Activated T-cell treated with anti-CD3 and anti-CD28 coated beads, Interleukin-2, amount 50 U/mL, for 24 hours (primary cell): ENCODE data around the gene CGB5.
"Not testable (repeated sequence)": the region's sequence is repeated elsewhere in the genome, so short reads cannot be mapped to it uniquely, and the experiment has no call there.

Experiments
- DNase-seq: peaks from one replicate; pipeline ENCODE4 v3.0.0-alpha.2; 2020
- H3K27ac Mint-ChIP-seq: 2 replicates; pipeline ENCODE4 v1.8.0; 2020; ENCODE audit warnings: mild to moderate bottlenecking, mixed read lengths
- H3K27me3 Mint-ChIP-seq: 2 replicates; pipeline ENCODE4 v1.8.0; 2020; ENCODE audit warnings: mixed read lengths
- H3K36me3 Mint-ChIP-seq: 2 replicates; pipeline ENCODE4 v1.8.0; 2020; ENCODE audit warnings: low read depth, mixed read lengths
- H3K4me1 Mint-ChIP-seq: 2 replicates; pipeline ENCODE4 v1.8.0; 2020; ENCODE audit warnings: low read depth, mixed read lengths
- H3K4me3 Mint-ChIP-seq: 2 replicates; pipeline ENCODE4 v1.8.0; 2020; ENCODE audit warnings: mild to moderate bottlenecking, moderate library complexity, mixed read lengths
- H3K9me3 Mint-ChIP-seq: 2 replicates; pipeline ENCODE4 v1.8.0; 2020; ENCODE audit warnings: mixed read lengths

The CGB5 gene

GRCh38 chr19:49043548-49043947 is at the start of gene CGB5:
TSS of gene CGB5 (plus strand) at chr19:49043848. CDS start at chr19:49044210, 362 bp downstream.
- H3K4me3 Mint-ChIP-seq, H3K9me3 Mint-ChIP-seq, H3K27me3 Mint-ChIP-seq, H3K27ac Mint-ChIP-seq, DNase-seq, H3K36me3 Mint-ChIP-seq, H3K4me1 Mint-ChIP-seq: not testable (repeated sequence)

GRCh38 chr19:48994035-48994386 is 49.6 kb upstream of the CGB5 start:
- Mint-ChIP-seq H3K27me3 (no peaks in the 10 kb centered on the region), H3K27ac (peak overlapping the region; percentile 98), H3K9me3 (no peaks in the 10 kb centered on the region), H3K36me3 (peaks cover 58% of the 10 kb centered on the region), H3K4me1 (peaks cover 54% of the 10 kb centered on the region), H3K4me3 (peak overlapping the region; percentile 99)
- DNase-seq = no peak

- peaks cover 68% of the 10 kb centered on the region for H3K36me3 Mint-ChIP-seq
- H3K27me3 Mint-ChIP-seq = no peaks in the 10 kb centered on the region
- no peak overlapping the region for H3K4me3 Mint-ChIP-seq
- no peaks in the 10 kb centered on the region for H3K9me3 Mint-ChIP-seq
- DNase-seq = peak; percentile 58
- peak overlapping the region; percentile 9 for H3K27ac Mint-ChIP-seq
- H3K4me1 Mint-ChIP-seq = peaks cover 43% of the 10 kb centered on the region
Measured at GRCh38 chr19:48997972-48998371, 45.7 kb upstream of the CGB5 start.

GRCh38 chr19:48999481-49000325 is 43.9 kb upstream of the CGB5 start:
- Mint-ChIP-seq H3K27me3 (no peaks in the 10 kb centered on the region), H3K9me3 (no peaks in the 10 kb centered on the region), H3K27ac (peak overlapping the region; percentile 61), H3K4me1 (peaks cover 35% of the 10 kb centered on the region), H3K4me3 (no peak overlapping the region), H3K36me3 (peaks cover 75% of the 10 kb centered on the region)
- DNase-seq = peak; percentile 79

DNA sequence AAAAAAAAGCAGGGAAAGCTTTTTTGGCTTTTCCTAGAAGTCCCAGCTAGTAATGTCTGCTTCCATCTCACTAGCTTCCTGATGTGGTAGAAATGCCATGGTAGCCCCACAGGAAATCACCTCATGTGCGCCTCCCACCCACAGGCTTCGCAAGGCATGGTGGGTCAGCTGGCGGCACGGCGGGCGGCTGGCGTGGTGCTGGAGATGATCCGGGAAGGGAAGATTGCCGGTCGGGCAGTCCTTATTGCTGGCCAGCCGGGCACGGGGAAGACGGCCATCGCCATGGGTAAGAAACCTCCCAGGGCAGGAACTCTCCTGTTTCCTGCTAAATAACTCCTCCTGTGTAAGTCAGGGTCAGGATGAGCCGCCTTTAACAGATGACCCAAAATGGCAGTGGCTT is 39.5 kb upstream of the CGB5 start:
- no peak for DNase-seq
- Mint-ChIP-seq H3K27ac (no peak overlapping the region), H3K4me3 (no peak overlapping the region), H3K27me3 (no peaks in the 10 kb centered on the region), H3K9me3 (no peaks in the 10 kb centered on the region), H3K36me3 (peaks cover 81% of the 10 kb centered on the region), H3K4me1 (peaks cover 9% of the 10 kb centered on the region)

DNA sequence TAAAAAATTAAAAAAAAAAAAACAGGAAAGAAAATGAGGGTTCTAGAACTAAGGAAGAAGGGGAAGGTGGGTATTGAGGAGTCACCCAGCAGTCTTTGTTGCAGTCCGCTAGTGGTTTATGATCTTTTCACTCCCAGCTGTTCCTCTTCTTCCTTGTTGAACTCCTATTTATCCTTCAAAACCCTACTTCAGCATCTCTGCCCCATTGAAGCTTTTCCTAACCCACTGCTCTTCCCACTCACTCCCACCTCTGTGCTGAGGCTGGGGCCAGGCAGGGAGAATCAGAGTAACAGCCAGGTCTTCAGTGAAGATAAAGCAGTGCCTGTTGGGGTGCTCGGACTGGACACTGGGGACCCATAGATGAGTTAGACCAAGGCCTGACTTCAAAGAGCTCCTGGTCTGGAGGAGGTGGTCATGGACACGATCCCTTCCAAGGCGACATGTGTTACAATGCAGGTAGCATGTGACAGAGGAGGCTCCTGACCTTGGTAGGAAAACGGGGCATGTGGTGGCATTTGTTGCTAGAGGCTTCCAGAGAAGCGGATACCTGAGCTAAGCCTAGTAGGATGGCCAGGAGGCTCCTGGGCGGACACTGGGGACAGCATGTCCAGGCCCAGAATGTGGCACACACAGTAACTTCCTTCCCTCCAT is 38.6 kb upstream of the CGB5 start:
- Mint-ChIP-seq H3K36me3 (peaks cover 81% of the 10 kb centered on the region), H3K27me3 (no peaks in the 10 kb centered on the region), H3K27ac (peak overlapping the region; percentile 31), H3K4me3 (no peak overlapping the region), H3K9me3 (no peaks in the 10 kb centered on the region), H3K4me1 (no peaks in the 10 kb centered on the region)
- no peak for DNase-seq

DNA sequence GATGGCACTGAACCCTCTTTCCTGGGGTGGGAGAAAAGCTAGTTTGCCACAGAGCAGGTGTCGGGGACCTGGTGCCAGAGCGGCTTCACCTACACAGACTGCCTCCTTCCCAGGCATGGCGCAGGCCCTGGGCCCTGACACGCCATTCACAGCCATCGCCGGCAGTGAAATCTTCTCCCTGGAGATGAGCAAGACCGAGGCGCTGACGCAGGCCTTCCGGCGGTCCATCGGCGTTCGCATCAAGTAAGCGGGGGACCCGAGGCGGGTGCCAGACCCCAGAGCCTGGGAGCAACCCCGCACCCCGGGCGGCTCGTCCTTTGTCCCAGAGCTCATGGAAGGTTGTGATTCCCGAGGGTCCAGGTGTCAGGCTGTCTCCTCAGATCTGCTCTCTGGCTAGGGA is 36.7 kb upstream of the CGB5 start:
- no peaks in the 10 kb centered on the region for H3K9me3 Mint-ChIP-seq
- DNase-seq = no peak
- H3K4me1 Mint-ChIP-seq = no peaks in the 10 kb centered on the region
- H3K4me3 Mint-ChIP-seq = no peak overlapping the region
- no peak overlapping the region for H3K27ac Mint-ChIP-seq
- no peaks in the 10 kb centered on the region for H3K27me3 Mint-ChIP-seq
- H3K36me3 Mint-ChIP-seq = peaks cover 89% of the 10 kb centered on the region

GRCh38 chr19:49009828-49010227 is 33.8 kb upstream of the CGB5 start:
- Mint-ChIP-seq H3K27ac (no peak overlapping the region), H3K36me3 (peaks cover 88% of the 10 kb centered on the region), H3K27me3 (no peaks in the 10 kb centered on the region), H3K4me3 (no peak overlapping the region), H3K4me1 (no peaks in the 10 kb centered on the region), H3K9me3 (no peaks in the 10 kb centered on the region)
- no peak for DNase-seq

DNA sequence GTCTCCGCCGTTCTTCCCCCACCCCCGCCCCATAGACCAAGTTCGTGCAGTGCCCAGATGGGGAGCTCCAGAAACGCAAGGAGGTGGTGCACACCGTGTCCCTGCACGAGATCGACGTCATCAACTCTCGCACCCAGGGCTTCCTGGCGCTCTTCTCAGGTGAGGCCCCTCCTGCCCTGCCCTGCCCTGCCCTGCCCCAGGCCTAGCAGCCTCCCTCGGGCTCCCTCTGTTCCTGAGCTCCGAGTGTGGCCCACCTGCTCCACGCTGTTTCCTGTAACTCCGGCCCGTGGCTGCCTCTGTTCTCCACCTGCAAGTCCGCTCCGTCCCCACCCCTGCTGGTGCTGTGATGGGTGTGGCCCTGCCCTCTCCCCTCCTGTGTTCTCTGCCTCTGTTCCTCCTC is 33.2 kb upstream of the CGB5 start:
- H3K4me1 Mint-ChIP-seq = no peaks in the 10 kb centered on the region
- DNase-seq = no peak
- no peak overlapping the region for H3K27ac Mint-ChIP-seq
- no peaks in the 10 kb centered on the region for H3K9me3 Mint-ChIP-seq
- peaks cover 88% of the 10 kb centered on the region for H3K36me3 Mint-ChIP-seq
- H3K27me3 Mint-ChIP-seq = no peaks in the 10 kb centered on the region
- H3K4me3 Mint-ChIP-seq = no peak overlapping the region

DNA sequence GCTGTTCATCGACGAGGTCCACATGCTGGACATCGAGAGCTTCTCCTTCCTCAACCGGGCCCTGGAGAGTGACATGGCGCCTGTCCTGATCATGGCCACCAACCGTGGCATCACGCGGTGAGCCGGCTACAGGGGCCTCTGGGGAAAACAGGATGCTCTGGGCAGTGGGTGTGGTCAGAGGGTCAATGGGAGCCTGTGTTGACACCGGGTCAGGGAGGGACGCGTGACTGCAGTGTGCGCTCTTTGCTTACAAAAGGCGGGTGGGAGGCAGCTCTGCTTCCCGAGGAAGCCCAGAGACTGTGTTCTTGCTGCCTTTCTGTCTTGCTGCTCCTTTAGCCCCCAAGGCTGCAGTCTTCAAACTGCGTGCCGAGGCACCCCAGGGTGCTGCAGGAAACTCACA is 32.5 kb upstream of the CGB5 start:
- Mint-ChIP-seq H3K27me3 (no peaks in the 10 kb centered on the region), H3K4me3 (no peak overlapping the region), H3K36me3 (peaks cover 88% of the 10 kb centered on the region), H3K27ac (no peak overlapping the region), H3K9me3 (no peaks in the 10 kb centered on the region), H3K4me1 (no peaks in the 10 kb centered on the region)
- no peak for DNase-seq

- no peak overlapping the region for H3K27ac Mint-ChIP-seq
- peaks cover 16% of the 10 kb centered on the region for H3K4me1 Mint-ChIP-seq
- peaks cover 8% of the 10 kb centered on the region for H3K27me3 Mint-ChIP-seq
- H3K9me3 Mint-ChIP-seq = no peaks in the 10 kb centered on the region
- H3K36me3 Mint-ChIP-seq = peaks cover 78% of the 10 kb centered on the region
- DNase-seq = no peak
- no peak overlapping the region for H3K4me3 Mint-ChIP-seq
Measured at GRCh38 chr19:49014123-49014869, 29.4 kb upstream of the CGB5 start.

DNA sequence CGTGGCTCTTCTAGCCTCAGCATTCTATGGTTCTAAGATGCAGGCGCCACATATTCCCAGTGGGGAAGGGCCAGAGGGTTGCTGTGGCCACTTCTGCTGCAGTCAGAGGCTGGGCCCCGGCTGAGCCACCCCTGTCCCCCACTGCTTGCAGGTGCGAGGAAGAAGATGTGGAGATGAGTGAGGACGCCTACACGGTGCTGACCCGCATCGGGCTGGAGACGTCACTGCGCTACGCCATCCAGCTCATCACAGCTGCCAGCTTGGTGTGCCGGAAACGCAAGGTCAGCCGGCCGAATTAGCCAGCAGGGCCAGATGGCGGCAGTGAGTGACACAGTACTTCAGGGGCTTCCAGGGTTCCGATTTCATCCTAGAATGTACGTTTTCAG is 28.8 kb upstream of the CGB5 start:
- no peak overlapping the region for H3K27ac Mint-ChIP-seq
- no peaks in the 10 kb centered on the region for H3K9me3 Mint-ChIP-seq
- no peak for DNase-seq
- peaks cover 20% of the 10 kb centered on the region for H3K4me1 Mint-ChIP-seq
- no peak overlapping the region for H3K4me3 Mint-ChIP-seq
- peaks cover 72% of the 10 kb centered on the region for H3K36me3 Mint-ChIP-seq
- H3K27me3 Mint-ChIP-seq = peaks cover 8% of the 10 kb centered on the region

DNA sequence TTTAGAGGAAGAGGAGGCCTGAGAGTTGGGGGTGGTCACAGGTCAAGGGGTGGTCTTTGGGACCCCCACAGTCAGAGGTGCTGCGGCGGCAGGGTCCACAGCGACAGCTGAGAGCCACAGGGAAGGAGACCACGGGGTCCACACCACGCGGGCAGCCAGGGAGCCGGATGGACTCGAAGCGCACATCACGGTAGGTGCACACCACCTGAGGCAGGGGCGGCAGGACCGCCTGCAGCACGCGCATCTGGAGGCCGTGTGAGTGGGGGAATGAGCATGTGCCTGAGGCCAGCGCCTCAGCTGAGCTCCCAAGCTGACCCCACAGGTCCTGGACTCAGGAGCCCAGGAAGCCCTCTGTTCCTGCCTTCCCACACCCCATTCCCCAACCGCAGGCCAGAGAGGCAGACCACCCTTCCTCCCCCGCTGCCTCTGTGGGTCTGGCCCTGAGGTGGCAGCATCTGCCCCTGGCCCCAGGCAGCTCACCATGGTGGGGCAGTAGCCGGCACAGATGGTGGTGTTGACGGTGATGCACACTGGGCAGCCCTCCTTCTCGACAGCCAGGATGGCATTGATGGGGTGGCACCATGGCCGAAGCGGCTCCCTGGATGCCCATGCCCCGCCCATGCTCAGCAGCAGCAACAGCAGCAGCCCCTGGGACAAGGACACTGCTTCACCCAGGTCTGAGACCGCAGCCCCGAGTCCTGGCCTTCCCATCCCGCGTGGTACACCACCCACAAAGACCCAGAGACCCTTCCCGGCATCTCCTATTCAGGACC is 27.4 kb upstream of the CGB5 start:
- Mint-ChIP-seq H3K36me3 (peaks cover 58% of the 10 kb centered on the region), H3K4me3 (no peak overlapping the region), H3K27me3 (peaks cover 12% of the 10 kb centered on the region), H3K9me3 (no peaks in the 10 kb centered on the region), H3K4me1 (peaks cover 26% of the 10 kb centered on the region), H3K27ac (no peak overlapping the region)
- no peak for DNase-seq

DNA sequence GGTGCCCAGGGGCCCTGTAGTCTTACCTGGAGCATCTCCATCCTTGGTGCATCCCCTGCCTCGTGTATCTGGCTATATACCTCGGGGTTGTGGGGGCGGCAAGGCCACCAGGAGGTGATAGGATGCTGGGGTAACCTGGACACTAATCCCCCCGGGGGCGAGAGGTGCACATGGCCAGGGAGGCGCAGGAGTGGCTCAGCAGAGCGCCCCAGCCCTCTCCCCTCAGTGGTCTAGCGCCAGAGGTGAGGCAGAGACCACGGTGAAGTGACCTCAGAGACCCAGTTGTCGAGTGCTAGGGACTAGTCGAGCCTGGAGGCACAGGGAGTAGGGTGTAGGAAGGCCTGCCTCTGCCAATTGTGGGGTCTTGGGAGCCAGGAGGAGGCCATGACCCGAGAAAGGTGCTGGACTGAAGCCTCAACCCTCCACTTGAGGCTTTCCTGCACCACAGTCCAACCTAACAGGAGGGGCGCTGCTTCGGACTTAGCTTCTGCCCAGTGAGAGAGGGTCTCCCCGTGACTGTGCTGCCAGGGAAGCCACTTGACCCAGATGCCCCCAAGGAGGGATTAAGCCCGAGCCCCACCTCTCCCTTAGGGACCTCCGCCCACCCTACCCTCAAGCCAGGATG is 26.5 kb upstream of the CGB5 start, which contains the start of gene LHB:
Gene LHB (minus strand): TSS at position 51 of the 625 bp plus-strand sequence. CDS start 10 bp downstream, at position 41.
- DNase-seq = no peak
- Mint-ChIP-seq H3K36me3 (peaks cover 49% of the 10 kb centered on the region), H3K27ac (no peak within 1 kb of the TSS), H3K27me3 (peaks cover 12% of the 10 kb centered on the region), H3K9me3 (no peaks in the 10 kb centered on the region), H3K4me1 (peaks cover 34% of the 10 kb centered on the region), H3K4me3 (peak within 1 kb of the TSS; percentile 74)
